GM06990 (cell line): Measurements from ENCODE around the gene CPED1.

Experiments
- DNase-seq: peaks from one replicate; pipeline ENCODE4 v3.0.0-alpha.2; 2011; ENCODE audit not compliant: insufficient read length; ENCODE audit errors: extremely low read depth
- H3K27me3 ChIP-seq: replicated peaks from 2 replicates; pipeline ENCODE4 v1.6.0; 2011; ENCODE audit warnings: low read length; ENCODE audit not compliant: control insufficient read depth, insufficient read depth
- H3K36me3 ChIP-seq: 2 replicates; pipeline ENCODE4 v1.5.1; 2011; ENCODE audit warnings: low read length; ENCODE audit not compliant: control insufficient read depth, insufficient read depth
- H3K4me3 ChIP-seq: replicated peaks from 2 replicates; pipeline ENCODE4 v1.5.1; 2011; ENCODE audit warnings: low read depth, mild to moderate bottlenecking, control low read depth, low read length
- CTCF ChIP-seq: IDR thresholded peaks from 2 replicates; pipeline ENCODE4 v1.5.1; 2011; ENCODE audit warnings: low read length, control low read depth, mild to moderate bottlenecking, inconsistent platforms; ENCODE audit not compliant: insufficient read depth, poor library complexity, severe bottlenecking

CPED1 gene

DNA sequence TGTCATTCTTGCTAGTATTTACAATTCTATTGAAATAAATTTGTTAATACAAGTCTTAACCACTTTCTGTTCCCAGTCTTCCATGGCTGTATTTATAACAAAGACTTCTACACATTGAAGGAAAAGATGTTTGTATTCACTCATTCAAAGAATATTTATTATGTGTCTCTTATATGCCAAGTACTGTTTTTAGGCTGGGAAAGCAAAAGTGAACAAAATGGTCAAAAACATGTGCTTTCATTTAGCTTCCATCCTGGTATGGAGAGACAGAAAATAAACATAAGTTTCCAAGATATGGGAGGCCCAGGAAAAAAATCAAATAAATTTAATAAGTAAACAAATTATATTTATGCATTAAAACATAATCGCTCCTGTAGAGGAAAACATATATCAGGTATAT lies 22.9 kb downstream of the CPED1 start:
- DNase-seq = no peak
- Histone ChIP-seq H3K36me3 (no peaks in the 10 kb centered on the region), H3K27me3 (no peaks in the 10 kb centered on the region), H3K4me3 (no peak overlapping the region)
- no peak for TF ChIP-seq CTCF

GRCh38 chr7:121012170-121012874 lies 23.8 kb downstream of the CPED1 start:
- H3K27me3 ChIP-seq = no peaks in the 10 kb centered on the region
- H3K36me3 ChIP-seq = no peaks in the 10 kb centered on the region
- no peak for DNase-seq
- H3K4me3 ChIP-seq = no peak overlapping the region
- TF ChIP-seq CTCF = no peak

DNA sequence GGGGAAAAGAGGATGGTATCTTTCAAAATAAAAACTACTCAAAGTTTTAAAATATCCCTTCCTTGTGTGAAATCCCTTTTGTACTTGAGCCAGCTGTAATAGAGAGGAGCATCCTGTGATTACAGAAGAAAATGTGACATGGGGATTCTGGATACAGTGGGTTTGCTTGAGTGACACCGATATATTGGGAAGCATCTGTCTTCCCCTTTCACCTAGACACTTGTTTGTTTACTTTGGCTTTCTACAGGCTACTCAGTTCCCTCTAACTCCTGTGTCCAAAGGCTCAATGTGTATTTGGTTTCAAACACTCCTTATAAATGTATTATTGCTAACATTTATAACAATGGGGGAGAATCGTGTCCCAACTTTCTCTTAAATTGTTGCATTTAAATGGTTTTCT lies 24.4 kb downstream of the CPED1 start:
- no peak for TF ChIP-seq CTCF
- no peak for DNase-seq
- H3K27me3 ChIP-seq = no peaks in the 10 kb centered on the region
- no peaks in the 10 kb centered on the region for H3K36me3 ChIP-seq
- no peak overlapping the region for H3K4me3 ChIP-seq

DNA sequence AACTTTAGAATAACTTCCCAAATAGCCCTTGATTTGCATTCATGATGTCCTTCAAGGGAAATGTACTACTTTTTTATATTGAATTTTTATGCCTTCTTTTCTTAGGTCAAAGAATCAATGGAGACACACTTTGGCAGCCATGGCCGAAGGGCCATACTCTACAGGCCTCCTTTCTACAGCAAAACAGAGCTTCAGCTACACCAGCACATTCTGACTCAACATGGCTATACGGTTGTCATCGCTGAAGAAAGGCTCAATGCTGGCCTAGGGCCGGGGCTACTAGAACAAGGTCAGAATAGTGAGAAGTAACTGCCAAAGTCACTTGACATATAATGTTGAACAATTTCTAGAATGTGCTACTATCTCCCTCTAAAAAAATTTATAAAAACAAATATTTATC lies 27.0 kb downstream of the CPED1 start:
- no peak for TF ChIP-seq CTCF
- no peak for DNase-seq
- Histone ChIP-seq H3K4me3 (no peak overlapping the region), H3K36me3 (no peaks in the 10 kb centered on the region), H3K27me3 (no peaks in the 10 kb centered on the region)

DNA sequence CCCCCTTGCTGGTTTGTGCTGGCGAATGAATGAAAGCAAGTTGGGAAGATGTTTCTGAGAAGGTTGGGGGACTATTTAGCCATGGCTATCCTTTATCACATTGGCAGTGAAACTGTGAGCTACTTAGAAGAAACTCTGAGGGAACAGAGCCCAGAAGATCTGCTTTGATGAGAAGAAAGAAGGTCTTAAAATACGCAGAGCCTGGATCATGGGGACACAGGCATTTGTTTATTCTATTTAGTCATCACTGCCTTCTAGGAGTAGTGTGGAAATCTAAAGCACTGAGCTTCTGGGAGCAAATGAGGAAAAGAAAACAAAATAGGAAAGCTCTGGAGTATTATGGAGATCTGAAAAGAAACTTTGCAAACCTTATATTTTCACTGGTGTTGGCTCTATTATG lies 28.5 kb downstream of the CPED1 start:
- no peak for TF ChIP-seq CTCF
- no peaks in the 10 kb centered on the region for H3K27me3 ChIP-seq

DNA sequence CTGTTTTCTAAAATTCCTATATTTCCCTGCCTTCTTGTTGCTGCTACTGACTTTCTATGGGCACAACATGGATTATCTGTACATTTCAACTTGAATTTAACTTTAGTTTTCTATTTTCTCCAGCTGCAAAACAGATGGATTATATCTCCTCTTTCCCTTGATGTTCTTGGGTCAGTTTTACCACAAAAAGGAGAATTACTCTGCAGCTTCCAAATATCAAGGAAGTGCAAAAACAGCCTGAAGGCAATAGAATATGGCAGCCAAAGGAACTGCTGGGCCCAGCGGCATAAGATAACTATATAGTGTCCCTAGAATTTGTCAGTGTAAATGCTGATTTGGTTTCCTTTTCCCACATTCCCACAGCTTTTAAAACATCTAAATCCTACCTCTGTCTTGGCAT lies 29.1 kb downstream of the CPED1 start:
- no peak for TF ChIP-seq CTCF
- Histone ChIP-seq H3K4me3 (no peak overlapping the region), H3K36me3 (no peaks in the 10 kb centered on the region), H3K27me3 (no peaks in the 10 kb centered on the region)
- no peak for DNase-seq

More for the DNA sequence above, 28.5 kb downstream of the CPED1 start:
- DNase-seq = no peak
- no peaks in the 10 kb centered on the region for H3K36me3 ChIP-seq
- no peak overlapping the region for H3K4me3 ChIP-seq
